HG02970 (cell line): Measurements from ENCODE around the gene PSMC3IP.
"Not testable (repeated sequence)": the region's sequence is repeated elsewhere in the genome, so short reads cannot be mapped to it uniquely, and the experiment has no call there.

Experiments used
- ATAC-seq: cut with Tn5 transposase; IDR thresholded peaks from one replicate; pipeline ENCODE4 v1.9.1; 2021; ENCODE audit warnings: mild to moderate bottlenecking, moderate library complexity, moderate number of reproducible peaks; ENCODE audit not compliant: unreplicated experiment, low FRiP score

The PSMC3IP gene, protein sequence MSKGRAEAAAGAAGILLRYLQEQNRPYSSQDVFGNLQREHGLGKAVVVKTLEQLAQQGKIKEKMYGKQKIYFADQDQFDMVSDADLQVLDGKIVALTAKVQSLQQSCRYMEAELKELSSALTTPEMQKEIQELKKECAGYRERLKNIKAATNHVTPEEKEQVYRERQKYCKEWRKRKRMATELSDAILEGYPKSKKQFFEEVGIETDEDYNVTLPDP

DNA sequence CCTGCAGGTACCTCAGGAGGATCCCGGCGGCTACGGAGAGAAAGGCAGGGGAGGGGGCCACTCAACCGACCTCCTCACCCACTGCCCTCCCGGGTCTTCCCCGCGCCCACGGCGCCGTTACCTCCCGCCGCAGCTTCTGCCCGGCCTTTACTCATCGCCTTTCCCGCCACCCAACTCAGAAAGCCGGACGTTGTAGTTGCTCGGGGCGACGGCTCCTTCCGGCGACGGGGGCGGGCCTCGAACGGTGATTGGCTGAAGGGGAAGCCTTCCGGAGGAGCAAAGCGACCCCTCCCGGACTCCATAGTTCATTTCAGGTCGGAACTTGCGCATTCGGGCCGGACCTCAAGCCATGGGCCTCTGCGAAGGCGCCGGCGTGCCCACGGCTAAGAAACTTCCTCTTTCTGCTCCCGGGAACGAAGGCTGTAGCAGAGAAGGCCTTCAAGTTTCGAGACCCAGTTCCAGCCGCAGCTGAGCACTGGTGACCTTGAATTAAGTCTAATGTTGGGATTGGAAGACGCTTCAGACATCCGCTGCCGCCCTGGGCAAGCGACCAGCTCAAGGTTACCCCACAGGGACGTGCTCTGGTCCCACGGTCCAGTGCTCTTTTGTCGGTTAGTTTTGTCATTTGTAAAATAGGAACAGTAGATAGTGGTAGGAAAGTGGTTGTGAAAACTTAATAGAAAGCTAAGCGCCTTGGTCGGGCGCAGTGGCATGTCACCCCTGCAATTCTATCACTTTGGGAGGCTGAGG, at the start of gene PSMC3IP:
PSMC3IP (minus strand) TSS at position 198 of the 750 bp plus-strand sequence; CDS start at position 155, 43 bp downstream.
- ATAC-seq = peak; percentile 62

DNA sequence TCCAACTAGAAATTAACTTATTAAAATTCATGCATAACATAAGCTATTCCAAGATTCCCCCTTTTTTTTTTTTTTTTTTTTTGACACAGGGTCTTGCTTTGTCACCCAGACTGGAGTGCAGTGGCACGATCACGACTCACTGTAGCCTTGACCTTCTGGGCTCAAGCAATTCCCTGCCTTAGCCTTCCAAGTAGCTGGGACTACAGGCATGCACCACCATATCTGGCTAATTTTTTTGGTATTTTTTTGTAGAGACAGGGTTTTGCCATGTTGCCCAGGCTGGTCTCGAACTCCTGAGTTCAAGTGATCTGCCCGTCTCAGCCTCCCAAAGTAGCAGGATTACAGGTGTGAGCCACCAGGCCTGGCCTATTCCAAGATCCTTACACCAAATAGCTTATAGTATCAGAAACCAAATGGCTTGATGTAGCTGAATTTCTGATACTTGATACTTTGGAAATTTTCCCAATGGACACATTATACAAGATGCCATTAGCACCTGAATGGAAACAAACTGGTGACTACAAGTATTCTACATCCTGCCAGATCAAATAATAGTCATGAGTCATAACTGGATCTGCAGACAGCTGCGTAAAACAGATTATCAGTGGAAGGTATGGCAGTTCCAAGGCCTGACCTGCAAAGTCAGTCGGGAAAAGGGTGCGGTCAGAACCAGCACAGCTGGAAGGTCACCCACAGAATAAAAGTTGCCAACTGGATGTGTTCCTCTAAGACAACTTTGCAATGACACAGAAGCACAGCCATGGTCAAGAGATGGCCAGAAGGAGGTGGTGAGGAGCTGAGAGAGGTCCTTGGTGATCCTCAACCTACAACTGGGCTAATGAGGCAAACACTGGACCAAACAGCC, 46.4 kb upstream of the PSMC3IP start:
- no peak for ATAC-seq

DNA sequence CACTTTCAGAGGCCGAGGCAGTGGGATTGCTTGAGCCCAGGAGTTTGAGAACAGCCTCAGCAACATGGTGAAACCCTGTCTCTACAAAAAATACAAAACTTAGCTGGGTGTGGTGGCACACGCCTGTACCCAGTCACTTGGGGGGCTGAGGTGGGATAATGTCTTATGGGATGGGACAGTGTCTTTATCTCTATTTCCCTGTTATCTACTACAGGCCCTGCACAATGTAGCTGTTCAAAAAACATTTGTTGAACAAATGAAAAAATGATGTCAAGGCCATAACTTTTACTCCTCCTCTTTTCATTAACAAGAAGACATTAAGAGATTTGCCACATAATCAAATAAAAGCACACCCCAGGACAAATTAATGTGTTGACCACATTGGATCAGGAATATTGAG, 45.7 kb upstream of the PSMC3IP start:
- ATAC-seq = no peak

DNA sequence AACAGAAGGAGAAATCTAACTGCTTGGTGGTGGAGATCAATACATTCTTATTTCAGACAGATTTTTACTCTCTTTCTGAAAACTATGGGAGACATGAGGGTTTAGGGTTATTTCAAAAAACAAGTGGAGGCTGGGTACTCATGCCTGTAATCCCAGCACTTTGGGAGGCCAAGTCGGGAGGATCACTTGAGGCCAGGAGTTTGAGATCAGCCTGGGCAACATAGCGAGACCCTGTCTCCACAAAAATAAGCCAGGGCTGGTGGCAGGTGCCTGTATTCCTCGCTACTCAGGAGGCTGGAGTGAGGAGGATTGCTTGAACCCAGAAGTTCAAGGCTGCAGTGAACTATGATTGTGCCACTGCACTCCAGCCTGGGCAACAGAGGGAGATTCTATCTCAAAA, 44.5 kb upstream of the PSMC3IP start:
- ATAC-seq = not testable (repeated sequence)

DNA sequence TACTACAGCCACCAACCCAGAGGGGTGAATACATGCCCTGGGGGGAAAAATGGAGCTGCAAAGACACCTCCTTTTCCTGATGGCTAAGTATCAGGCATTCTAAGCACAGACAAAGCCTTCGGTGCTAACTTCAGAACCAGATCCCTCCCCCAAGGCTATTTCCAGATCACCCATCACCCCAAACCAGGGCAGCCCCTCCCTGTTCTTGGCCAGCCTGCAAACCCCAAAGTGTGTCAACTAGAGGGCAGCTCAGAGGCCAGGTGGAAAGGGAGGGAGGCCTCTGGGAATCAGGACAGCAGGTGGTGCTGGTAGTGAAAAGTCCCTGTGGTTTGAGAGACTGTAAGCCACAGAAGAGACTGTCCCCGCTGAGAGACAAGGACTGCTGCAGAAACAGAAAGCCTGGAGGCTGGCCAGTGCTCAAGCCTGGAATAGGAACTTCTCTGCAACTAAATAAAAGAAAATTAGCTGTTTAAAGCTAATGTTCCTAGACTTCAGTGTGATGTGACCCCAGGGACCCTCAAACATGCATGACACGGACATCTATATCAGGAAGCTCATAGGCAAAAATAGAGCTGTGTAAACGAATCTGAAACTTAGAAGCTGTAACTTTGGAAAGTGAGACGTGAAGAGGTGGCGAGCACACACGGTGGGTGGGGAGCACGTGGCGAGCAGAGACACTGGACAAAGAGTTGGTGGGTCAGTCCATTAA, 41.1 kb upstream of the PSMC3IP start:
- peak; percentile 65 for ATAC-seq

DNA sequence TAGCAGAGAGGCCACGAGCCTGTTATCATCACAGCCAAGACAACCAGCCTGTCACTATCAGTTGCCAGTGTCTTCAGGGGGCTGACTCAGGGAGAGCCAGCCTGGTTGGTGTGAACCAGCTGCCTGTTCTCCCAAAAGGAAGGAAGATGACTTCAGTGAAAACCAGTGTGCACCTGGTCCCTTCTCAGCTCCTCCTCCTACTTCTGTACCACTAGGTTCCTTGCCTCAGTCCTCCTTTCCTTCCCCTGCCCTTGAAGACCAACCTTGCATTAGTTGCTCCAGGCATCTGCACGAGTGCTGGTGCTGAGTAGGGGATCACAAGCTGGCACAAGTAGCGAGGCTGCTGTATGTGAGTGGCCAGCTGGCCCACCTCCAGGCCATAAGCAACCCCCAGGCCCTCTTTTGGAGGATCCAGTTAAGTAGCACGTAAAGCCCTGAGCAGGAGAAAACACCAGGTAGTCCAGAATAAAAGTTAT, 40.5 kb upstream of the PSMC3IP start:
- no peak for ATAC-seq

DNA sequence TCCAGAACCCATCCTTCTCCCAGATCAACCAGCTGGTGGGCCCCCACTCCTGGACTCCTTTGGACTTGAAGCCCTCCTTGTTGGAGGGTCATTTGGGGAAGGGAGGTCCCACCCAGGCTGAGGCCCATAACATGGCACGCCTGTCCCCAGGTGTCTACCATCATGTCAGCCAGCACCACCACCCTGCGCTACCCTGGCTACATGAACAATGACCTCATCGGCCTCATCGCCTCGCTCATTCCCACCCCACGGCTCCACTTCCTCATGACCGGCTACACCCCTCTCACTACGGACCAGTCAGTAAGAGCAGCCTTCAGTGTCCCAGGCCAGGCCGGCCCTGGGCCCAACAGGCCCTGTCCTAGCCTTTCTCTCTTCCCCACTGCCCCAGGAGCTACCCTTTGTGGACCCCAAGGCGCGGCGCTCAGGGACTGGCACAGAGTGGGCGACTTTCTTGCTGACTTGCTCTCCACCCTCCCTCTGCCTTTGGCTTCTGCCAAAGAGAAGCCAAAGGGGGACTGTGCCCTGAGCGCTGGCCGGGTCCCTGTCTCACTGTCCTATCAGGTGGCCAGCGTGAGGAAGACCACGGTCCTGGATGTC, 36.3 kb upstream of the PSMC3IP start:
- no peak for ATAC-seq

DNA sequence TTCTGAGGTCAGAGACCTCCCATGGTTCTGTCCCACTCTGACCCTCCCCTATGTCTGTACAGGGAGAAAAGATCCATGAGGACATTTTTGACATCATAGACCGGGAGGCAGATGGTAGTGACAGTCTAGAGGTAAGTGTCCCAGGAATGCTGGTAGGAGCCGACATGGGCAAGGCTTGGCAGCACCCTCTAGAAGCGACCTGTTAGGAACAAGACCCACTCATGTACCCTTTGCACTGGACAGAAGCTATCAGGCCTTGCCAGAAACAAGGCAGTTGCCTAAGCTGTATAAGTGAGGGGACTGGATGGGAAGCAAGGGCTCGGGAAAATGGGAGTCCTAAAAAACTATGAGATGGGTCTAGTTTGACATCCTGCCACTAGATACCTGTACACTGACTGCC, 34.5 kb upstream of the PSMC3IP start:
- no peak for ATAC-seq

DNA sequence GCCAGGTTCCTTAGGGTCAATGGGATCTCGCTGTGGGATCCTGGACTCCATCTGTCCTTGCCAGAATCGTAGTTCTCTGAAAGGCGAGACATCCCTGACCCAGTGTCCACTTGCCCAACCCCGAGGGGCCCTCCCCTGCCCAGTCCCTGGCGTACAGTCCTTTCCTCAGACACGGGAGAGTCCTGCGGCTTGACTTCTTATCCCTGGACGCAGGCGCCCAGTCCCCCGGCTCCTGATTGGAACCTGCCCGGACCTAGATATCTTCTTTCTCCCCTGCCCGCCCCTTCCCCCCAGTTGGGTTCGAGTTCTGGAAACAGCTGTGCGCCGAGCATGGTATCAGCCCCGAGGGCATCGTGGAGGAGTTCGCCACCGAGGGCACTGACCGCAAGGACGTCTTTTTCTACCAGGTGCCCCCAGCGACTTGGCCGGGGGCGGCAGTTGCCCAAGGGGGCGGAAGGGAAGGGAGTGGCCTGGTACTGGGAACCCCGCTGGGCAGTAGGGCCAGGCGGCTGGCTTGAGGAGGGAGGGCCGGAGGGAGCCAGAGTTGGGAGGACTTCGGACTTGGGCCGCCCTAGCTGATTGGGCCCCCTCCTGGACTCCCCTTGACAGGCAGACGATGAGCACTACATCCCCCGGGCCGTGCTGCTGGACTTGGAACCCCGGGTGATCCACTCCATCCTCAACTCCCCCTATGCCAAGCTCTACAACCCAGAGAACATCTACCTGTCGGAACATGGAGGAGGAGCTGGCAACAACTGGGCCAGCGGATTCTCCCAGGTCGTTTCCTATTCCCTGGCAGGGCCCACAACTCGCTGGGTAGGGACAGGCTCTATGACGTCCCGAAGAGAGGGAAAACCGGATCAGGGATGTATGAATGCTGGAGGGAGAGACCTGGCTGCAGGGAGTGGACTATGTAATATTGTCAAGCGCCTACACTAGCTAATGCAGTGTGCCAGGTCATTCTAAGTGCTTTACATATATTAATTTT, 32.6 kb upstream of the PSMC3IP start:
- not testable (repeated sequence) for ATAC-seq

DNA sequence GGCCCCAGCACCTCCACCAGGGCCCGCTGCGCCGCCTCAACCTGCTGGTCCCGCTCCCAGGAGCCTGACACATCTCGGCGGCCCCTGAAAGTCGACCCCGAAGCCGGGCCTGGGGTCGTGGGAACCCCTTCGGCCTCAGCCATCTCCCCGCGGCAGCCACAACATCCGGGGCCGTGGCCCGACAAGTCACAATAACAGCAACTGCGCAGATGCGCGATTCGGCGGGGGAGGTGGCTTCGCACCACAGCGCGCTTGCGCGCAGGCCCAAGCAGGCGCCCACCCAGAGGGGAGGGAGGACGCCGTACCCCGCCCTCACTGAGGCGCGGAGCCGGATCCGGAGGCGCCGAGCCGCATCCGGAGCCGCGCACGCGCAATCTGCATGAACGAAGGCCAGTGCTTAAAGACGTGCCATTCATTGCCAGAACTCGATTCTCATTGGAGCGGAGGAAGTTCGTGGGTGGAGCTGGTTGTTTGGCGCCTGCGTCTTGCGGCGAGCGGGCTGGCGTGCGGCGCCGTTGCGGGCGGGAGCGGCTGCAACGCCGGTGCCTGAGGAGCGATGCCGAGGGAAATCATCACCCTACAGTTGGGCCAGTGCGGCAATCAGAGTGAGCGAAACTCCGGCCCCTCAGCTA, 31.8 kb upstream of the PSMC3IP start, which contains the start of the genes RETREG3 and TUBG1:
RETREG3 (minus strand) TSS at position 193 of the 632 bp plus-strand sequence; CDS start at position 143, 50 bp downstream.
TUBG1 (plus strand) TSS at position 502 of the 632 bp plus-strand sequence; CDS start at position 557, 55 bp downstream.
- peak; percentile 96 for ATAC-seq

DNA sequence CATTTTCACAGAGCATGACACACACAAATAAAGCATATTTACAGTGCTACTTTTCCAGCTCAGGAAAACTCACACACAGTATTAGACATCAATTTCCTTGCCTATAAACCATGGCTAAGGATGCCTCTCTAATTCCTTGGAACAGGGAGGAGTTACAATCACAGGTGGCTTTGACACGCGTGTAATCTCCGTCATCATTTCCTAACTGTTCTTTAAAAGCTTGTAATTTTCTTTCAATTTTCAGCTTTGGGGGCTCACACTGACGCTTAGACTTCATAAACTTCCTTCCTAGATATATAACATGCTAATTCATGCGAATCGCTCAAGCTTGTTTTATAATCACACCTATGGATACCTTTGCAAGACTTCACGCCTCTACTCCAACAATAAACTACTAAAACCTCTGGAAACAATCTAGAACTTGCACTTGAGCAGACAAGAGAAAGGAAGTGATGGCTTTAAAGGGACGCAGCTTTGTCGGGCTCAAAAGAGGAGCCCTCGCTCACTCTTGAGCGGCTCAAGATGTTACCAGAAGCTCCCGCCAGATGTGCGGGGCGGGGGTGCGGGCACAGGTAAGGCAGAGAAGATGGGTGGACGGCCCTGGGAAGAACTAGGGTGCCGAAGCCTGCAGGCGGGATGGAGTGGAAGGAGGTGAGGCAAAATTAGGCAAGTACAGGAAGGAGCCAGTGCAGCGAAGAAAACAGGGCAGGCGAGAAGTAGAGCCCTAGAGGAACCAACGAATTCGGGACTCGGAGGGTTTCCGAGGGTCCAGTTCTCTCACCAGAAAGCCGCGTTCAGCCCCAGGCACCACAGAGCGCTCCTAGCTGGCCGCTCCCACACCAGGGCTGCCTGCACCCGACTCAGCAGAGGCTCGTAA, 31.0 kb upstream of the PSMC3IP start:
- ATAC-seq = peak; percentile 29

DNA sequence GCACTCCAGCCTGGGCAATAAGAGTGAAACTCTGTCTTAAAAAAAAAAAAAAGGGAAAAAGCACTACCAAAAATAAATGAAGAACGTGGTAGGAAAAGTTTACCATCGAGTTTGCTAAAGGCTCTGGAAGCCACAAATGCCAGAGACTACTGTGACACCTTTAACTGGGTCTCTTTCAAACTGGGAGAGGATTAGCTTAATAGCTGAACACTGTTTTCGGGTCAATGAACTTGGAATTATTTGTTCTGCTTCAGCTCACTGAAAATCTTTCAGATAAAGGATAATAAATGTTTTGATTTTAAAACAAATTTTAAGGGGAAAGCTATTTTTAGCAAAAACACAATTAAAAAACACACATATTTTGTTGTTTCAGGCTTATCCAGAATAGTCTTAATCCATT, 30.2 kb upstream of the PSMC3IP start:
- no peak for ATAC-seq

DNA sequence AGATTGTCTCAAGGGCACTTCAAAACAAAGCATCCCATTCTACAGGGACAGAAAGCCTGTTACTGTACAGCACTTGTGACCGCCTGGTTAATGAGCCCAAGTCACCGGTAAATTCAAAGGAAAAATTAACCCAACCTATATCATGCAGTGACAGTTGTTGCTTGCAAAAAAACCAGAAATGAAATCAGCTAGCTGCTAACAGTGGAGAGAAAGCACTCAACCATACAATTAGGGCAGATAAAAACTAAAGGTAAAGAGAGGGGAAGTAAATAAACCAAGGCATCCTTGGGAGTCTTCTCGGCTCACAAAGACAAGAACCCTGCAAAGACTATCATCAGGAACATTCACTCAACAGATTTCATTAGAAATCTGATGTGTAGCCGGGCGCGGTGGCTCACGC, 25.8 kb upstream of the PSMC3IP start:
- ATAC-seq = no peak

DNA sequence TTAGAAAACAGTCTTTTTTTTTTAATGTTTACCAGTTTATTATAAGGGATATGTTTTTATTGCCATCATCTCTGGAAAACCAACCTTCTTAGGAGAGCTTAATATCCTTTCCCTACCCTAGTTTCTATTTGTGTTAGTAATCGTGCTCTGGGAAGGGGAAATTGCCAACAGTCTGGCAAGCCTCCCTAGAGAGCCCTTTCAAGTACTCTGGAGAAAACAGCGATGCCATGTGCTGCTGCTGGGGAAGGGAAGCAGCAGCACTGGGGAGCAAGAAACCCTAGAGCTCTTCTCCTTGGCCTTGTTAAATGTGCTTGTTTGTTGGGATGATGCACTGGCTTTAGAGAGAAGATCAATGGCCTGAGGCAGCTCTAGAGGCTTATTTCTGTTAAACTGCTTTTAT, 21.4 kb upstream of the PSMC3IP start:
- ATAC-seq = no peak

DNA sequence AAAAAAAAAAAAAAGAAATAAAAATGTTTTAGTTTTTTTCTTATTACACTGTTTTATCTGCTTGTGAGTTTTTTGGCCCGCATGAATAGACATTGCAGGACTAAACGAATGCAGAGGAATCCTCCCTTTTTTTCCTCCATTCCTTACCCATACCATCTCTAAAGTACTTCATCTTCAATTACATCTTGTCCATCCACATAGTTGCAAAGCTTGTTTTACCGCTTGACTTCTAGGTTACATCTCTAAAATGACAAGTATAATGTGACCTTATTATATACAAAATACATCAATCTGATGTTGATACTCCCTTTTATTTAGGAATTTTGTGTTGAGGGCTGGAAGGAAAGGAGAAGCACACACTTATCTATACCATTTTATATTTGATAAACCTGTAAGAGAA, 18.9 kb upstream of the PSMC3IP start:
- ATAC-seq = no peak

DNA sequence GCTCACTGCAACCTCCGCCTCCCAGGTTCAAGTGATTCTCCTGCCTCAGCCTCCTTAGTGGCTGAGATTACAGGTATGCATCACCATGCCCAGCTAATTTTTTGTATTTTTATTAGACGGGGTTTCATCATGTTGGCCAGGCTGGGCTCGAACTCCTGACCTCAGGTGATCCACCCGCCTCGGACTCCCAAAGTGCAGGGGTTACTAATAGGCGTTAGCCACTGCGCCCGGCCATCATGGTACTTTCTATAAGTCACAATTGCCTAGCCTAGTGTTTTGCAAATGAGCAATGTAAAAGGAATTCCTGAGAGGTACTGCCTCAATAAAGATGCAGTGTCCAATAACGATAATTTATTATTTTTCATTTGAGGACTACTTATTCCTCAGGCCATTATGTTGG, 13.9 kb upstream of the PSMC3IP start:
- ATAC-seq = no peak

DNA sequence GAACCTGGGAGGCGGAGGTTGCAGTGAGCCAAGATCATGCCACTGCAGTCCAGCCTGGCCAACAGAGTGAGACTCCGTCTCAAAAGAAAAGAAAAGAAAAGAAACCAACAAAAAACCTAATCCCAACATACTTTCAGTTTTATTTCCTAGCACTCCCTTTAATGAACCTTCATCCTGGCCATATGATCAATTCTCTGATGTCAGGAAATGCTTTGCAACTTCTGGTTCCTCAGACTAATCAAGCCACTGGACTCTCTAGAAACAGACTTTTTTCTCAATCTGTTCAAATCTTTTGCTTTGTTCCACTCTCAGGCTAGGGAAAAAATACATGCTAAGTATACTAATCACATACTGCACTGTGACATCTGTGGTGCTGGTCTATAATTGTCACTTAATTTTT, 13.4 kb upstream of the PSMC3IP start:
- ATAC-seq = no peak
